Trophoblast cell (in vitro differentiated cells and primary cell): ENCODE measurements around the gene FLT1.

Source experiments
- DNase-seq, 2 donors: peaks; one replicate each; pipeline ENCODE4 v3.0.0-alpha.2; 2016
- H2AFZ ChIP-seq: 2 replicates; pipeline ENCODE4 v1.6.1; 2013; ENCODE audit warnings: low read length, moderate library complexity, mild to moderate bottlenecking; ENCODE audit not compliant: insufficient read depth, poor library complexity
- H2AK5ac ChIP-seq: 2 replicates; pipeline ENCODE4 v1.6.1; 2013; ENCODE audit warnings: mild to moderate bottlenecking, low read length
- H2BK120ac ChIP-seq: 2 replicates; pipeline ENCODE4 v1.6.1; 2013; ENCODE audit warnings: low read length, mild to moderate bottlenecking, moderate library complexity; ENCODE audit not compliant: insufficient read depth, poor library complexity
- H2BK12ac ChIP-seq: 2 replicates; pipeline ENCODE4 v1.6.1; 2013; ENCODE audit warnings: mild to moderate bottlenecking, low read length, moderate library complexity
- H2BK5ac ChIP-seq: 2 replicates; pipeline ENCODE4 v1.6.1; 2013; ENCODE audit warnings: low read length, low read depth, moderate library complexity, mild to moderate bottlenecking; ENCODE audit not compliant: poor library complexity
- H3K14ac ChIP-seq: 2 replicates; pipeline ENCODE4 v1.6.1; 2013; ENCODE audit warnings: mild to moderate bottlenecking, low read length
- H3K18ac ChIP-seq: 2 replicates; pipeline ENCODE4 v1.6.1; 2013; ENCODE audit warnings: mild to moderate bottlenecking, low read length
- H3K23ac ChIP-seq: 2 replicates; pipeline ENCODE4 v1.6.1; 2013; ENCODE audit warnings: low read length
- H3K27ac ChIP-seq: 2 replicates; pipeline ENCODE4 v1.5.1; 2013; ENCODE audit warnings: low read depth, mild to moderate bottlenecking, inconsistent platforms, low read length, moderate library complexity
- H3K27me3 ChIP-seq: 2 replicates; pipeline ENCODE4 v1.6.1; 2013; ENCODE audit warnings: inconsistent platforms, mild to moderate bottlenecking, low read length, moderate library complexity; ENCODE audit not compliant: insufficient read depth
- H3K36me3 ChIP-seq, 2 experiments: 1 replicate in 1 of 2; 2 replicates in 1 of 2; pipeline ENCODE4 v1.6.1; 2013; ENCODE audit warnings: low read length in 2 of 2, mild to moderate bottlenecking in 2 of 2, moderate library complexity in 1 of 2; ENCODE audit not compliant: insufficient read depth in 2 of 2, control insufficient read depth in 1 of 2
- H3K4ac ChIP-seq: 2 replicates; pipeline ENCODE4 v1.6.1; 2013; ENCODE audit warnings: low read depth, mild to moderate bottlenecking, low read length, moderate library complexity
- H3K4me1 ChIP-seq, 2 experiments: 1 replicate in 1 of 2; 2 replicates in 1 of 2; pipeline ENCODE4 v1.6.1; 2013; ENCODE audit warnings: low read length in 2 of 2, mild to moderate bottlenecking in 2 of 2, moderate library complexity in 1 of 2; ENCODE audit not compliant: insufficient read depth in 2 of 2, control insufficient read depth in 1 of 2
- H3K4me2 ChIP-seq: 2 replicates; pipeline ENCODE4 v1.6.1; 2013; ENCODE audit warnings: inconsistent platforms, mild to moderate bottlenecking, low read length, moderate library complexity
- H3K4me3 ChIP-seq: 2 replicates; pipeline ENCODE4 v1.5.1; 2013; ENCODE audit warnings: mild to moderate bottlenecking, low read depth, low read length, inconsistent platforms
- H3K79me1 ChIP-seq: one replicate; pipeline ENCODE4 v1.6.1; 2013; ENCODE audit warnings: low read length
- H3K79me2 ChIP-seq: 2 replicates; pipeline ENCODE4 v1.6.1; 2013; ENCODE audit warnings: low read length, mild to moderate bottlenecking; ENCODE audit not compliant: control insufficient read depth, insufficient read depth, poor library complexity
- H3K9ac ChIP-seq: 2 replicates; pipeline ENCODE4 v1.6.1; 2013; ENCODE audit warnings: mild to moderate bottlenecking, low read length
- H3K9me3 ChIP-seq: 2 replicates; pipeline ENCODE4 v1.6.1; 2013; ENCODE audit warnings: low read depth, mild to moderate bottlenecking, control low read depth, inconsistent platforms, low read length; ENCODE audit not compliant: insufficient read depth
- H4K12ac ChIP-seq: 2 replicates; pipeline ENCODE4 v1.6.1; 2013; ENCODE audit warnings: low read depth, mild to moderate bottlenecking, low read length, moderate library complexity
- H4K8ac ChIP-seq: 2 replicates; pipeline ENCODE4 v1.6.1; 2013; ENCODE audit warnings: low read depth, mild to moderate bottlenecking, low read length, moderate library complexity
- H4K91ac ChIP-seq: one replicate; pipeline ENCODE4 v1.6.1; 2013; ENCODE audit warnings: low read depth, mild to moderate bottlenecking, low read length, moderate library complexity
- WGBS: extraction: QIAGEN DNeasy Blood & Tissue Kit; methylation state at CpG from one replicate; pipeline ENCODE4 v1.1.7; 2013; ENCODE audit warnings: missing lambda C conversion rate; ENCODE audit not compliant: insufficient read length, insufficient coverage; ENCODE audit errors: extremely low coverage; 5-methylcytosine and 5-hydroxymethylcytosine counted together

FLT1 gene

GRCh38 chr13:28328271-28328607, 166.7 kb downstream of the FLT1 start:
- no peaks in the 10 kb centered on the region for H3K36me3 ChIP-seq
- H2BK12ac ChIP-seq = peak overlapping the region; percentile 78
- peak overlapping the region; percentile 87 for H4K91ac ChIP-seq
- no CpG with 5 or more reads among the region's 8 CpGs for WGBS
- H3K23ac ChIP-seq = no peak overlapping the region
- DNase-seq = no peak
- no peak overlapping the region for H3K4ac ChIP-seq
- peak overlapping the region; percentile 55 for H2BK5ac ChIP-seq
- peak overlapping the region; percentile 37 for H3K27ac ChIP-seq
- H3K9me3 ChIP-seq = peaks cover 8% of the 10 kb centered on the region
- H4K12ac ChIP-seq = no peak overlapping the region
- peaks cover 8% of the 10 kb centered on the region for H3K79me1 ChIP-seq
- H3K4me2 ChIP-seq = no peak overlapping the region
- H2AFZ ChIP-seq = no peak overlapping the region
- H4K8ac ChIP-seq = no peak overlapping the region
- peak overlapping the region; percentile 28 for H2AK5ac ChIP-seq
- H3K14ac ChIP-seq = peak overlapping the region; percentile 54
- no peaks in the 10 kb centered on the region for H3K79me2 ChIP-seq
- H3K4me1 ChIP-seq = peaks cover 13 to 14% of the 10 kb centered on the region in 2 experiments
- H3K4me3 ChIP-seq = no peak overlapping the region
- no peak overlapping the region for H3K9ac ChIP-seq
- H3K18ac ChIP-seq = peak overlapping the region; percentile 8
- peak overlapping the region; percentile 61 for H2BK120ac ChIP-seq
- no peaks in the 10 kb centered on the region for H3K27me3 ChIP-seq

- Histone ChIP-seq H3K27ac (peak overlapping the region; percentile 73), H4K91ac (peak overlapping the region; percentile 87), H3K79me1 (peaks cover 8% of the 10 kb centered on the region), H3K4ac (no peak overlapping the region), H3K4me2 (no peak overlapping the region), H3K23ac (no peak overlapping the region), H3K9me3 (peaks cover 8% of the 10 kb centered on the region), H3K27me3 (no peaks in the 10 kb centered on the region), H2AFZ (peak overlapping the region; percentile 23), H2BK120ac (peak overlapping the region; percentile 61), H3K79me2 (no peaks in the 10 kb centered on the region), H3K18ac (no peak overlapping the region), H2AK5ac (no peak overlapping the region), H4K12ac (no peak overlapping the region), H2BK12ac (peak overlapping the region; percentile 51), H3K4me3 (no peak overlapping the region), H2BK5ac (peak overlapping the region; percentile 55), H3K4me1 (peaks cover 15 to 17% of the 10 kb centered on the region in 2 experiments), H3K9ac (no peak overlapping the region), H4K8ac (peak overlapping the region; percentile 61), H3K36me3 (no peaks in the 10 kb centered on the region), H3K14ac (no peak overlapping the region)
- no CpG with 5 or more reads among the region's 14 CpGs for WGBS
- DNase-seq = peak in 1 of 2 donors; percentile 29
Observed at GRCh38 chr13:28327373-28328270, 167.3 kb downstream of the FLT1 start.

- no peak overlapping the region for H3K14ac ChIP-seq
- no peak overlapping the region for H4K12ac ChIP-seq
- no peak overlapping the region for H3K9ac ChIP-seq
- H3K23ac ChIP-seq = no peak overlapping the region
- no peak overlapping the region for H2BK120ac ChIP-seq
- H3K4me3 ChIP-seq = no peak overlapping the region
- H3K27ac ChIP-seq = no peak overlapping the region
- no peak overlapping the region for H2BK5ac ChIP-seq
- H4K8ac ChIP-seq = no peak overlapping the region
- peaks cover 8% of the 10 kb centered on the region for H3K9me3 ChIP-seq
- no peak for DNase-seq
- no peak overlapping the region for H3K4me2 ChIP-seq
- no peak overlapping the region for H3K4ac ChIP-seq
- peaks cover 8% of the 10 kb centered on the region for H3K79me1 ChIP-seq
- no peaks in the 10 kb centered on the region for H3K36me3 ChIP-seq
- H3K79me2 ChIP-seq = no peaks in the 10 kb centered on the region
- no peaks in the 10 kb centered on the region for H3K27me3 ChIP-seq
- H3K4me1 ChIP-seq = peaks cover 15 to 17% of the 10 kb centered on the region in 2 experiments
- no peak overlapping the region for H2BK12ac ChIP-seq
- no peak overlapping the region for H4K91ac ChIP-seq
- WGBS = no CpG with 5 or more reads among the region's 2 CpGs
- no peak overlapping the region for H2AFZ ChIP-seq
- no peak overlapping the region for H2AK5ac ChIP-seq
- no peak overlapping the region for H3K18ac ChIP-seq
Observed at GRCh38 chr13:28326056-28326455, 168.9 kb downstream of the FLT1 start.

- no peak overlapping the region for H3K23ac ChIP-seq
- H3K4me3 ChIP-seq = no peak overlapping the region
- H3K4ac ChIP-seq = no peak overlapping the region
- H2BK5ac ChIP-seq = no peak overlapping the region
- H3K79me1 ChIP-seq = peaks cover 8% of the 10 kb centered on the region
- no peak overlapping the region for H4K8ac ChIP-seq
- no peak overlapping the region for H2BK120ac ChIP-seq
- H2BK12ac ChIP-seq = peak overlapping the region; percentile 53
- H3K27ac ChIP-seq = no peak overlapping the region
- no peak overlapping the region for H2AK5ac ChIP-seq
- no peak overlapping the region for H2AFZ ChIP-seq
- no peak overlapping the region for H4K12ac ChIP-seq
- H3K27me3 ChIP-seq = no peaks in the 10 kb centered on the region
- no peak overlapping the region for H3K14ac ChIP-seq
- no peaks in the 10 kb centered on the region for H3K79me2 ChIP-seq
- H3K18ac ChIP-seq = no peak overlapping the region
- H3K4me1 ChIP-seq = peaks cover 15 to 17% of the 10 kb centered on the region in 2 experiments
- peaks cover 8% of the 10 kb centered on the region for H3K9me3 ChIP-seq
- DNase-seq = no peak
- no peak overlapping the region for H3K9ac ChIP-seq
- H3K4me2 ChIP-seq = no peak overlapping the region
- no peaks in the 10 kb centered on the region for H3K36me3 ChIP-seq
- WGBS = no CpG with 5 or more reads among the region's 2 CpGs
- H4K91ac ChIP-seq = no peak overlapping the region
Observed at GRCh38 chr13:28325022-28325421, 169.9 kb downstream of the FLT1 start.
